Pancreas (tissue), 10 donors: ENCODE data around the gene COPS6. TPM values are rescaled to one million over a fixed set of nuclear protein-coding genes. Genes with fewer than 3 reads are reported as not detected.

Experiments
- ATAC-seq, 4 donors: fragments of 200-7000 bp; cut with Tn5 transposase; one replicate each; pipeline versions ENCODE4 v1.8.0 to v1.9.1; 2020; ENCODE audit warnings: mild to moderate bottlenecking in 4 of 4, moderate library complexity in 4 of 4
- DNase-seq, 6 donors: peaks; one replicate each; pipeline ENCODE4 v3.0.0-alpha.2; 2020
- FAIRE-seq: peaks from 2 replicates; lab custom pipeline; 2012; peaks lifted over from hg19 to GRCh38; lab: Jason Lieb, UNC
- H3K27ac ChIP-seq, 4 donors: fragments of 200-600 bp; sonication (generic); 1 replicate in 3 of 4; 2 replicates in 1 of 4; pipeline versions ENCODE4 v1.5.0 to v1.8.0; 2020
- H3K27me3 ChIP-seq, 4 donors: fragments of 200-600 bp; one replicate each; pipeline ENCODE4 v1.8.0; 2021
- H3K36me3 ChIP-seq, 3 donors: fragments of 200-600 bp; sonication (generic) in 1 of 3; one replicate each; pipeline versions ENCODE4 v1.5.0 to v1.8.0; 2020 to 2021
- H3K4me1 ChIP-seq, 3 donors: fragments of 200-600 bp; one replicate each; pipeline ENCODE4 v1.8.0; 2021
- H3K4me3 ChIP-seq, 4 donors: fragments of 200-600 bp; sonication (generic) in 2 of 4; one replicate each; pipeline versions ENCODE4 v1.5.0 to v1.8.0; 2020 to 2021
- H3K9me3 ChIP-seq, 4 donors: fragments of 200-600 bp; one replicate each; pipeline ENCODE4 v1.8.0; 2021
- WGBS, 2 donors: extraction: QIAGEN DNeasy Blood & Tissue Kit; methylation state at CpG; one replicate each; pipeline ENCODE4 v1.1.7; 2013; 5-methylcytosine and 5-hydroxymethylcytosine counted together
- intact Hi-C, 3 donors: fragments of 100-400 bp; cut with DNase I; formaldehyde crosslinking; loops; one replicate each; pipeline versions ENCODE4 v1.11.1 to v1.14.2; 2022
- polyA plus RNA-seq, 2 donors: library from polyadenylated mRNA; stranded (reverse); fragments of 200-250 nt; gene quantifications; one replicate each; pipeline ENCODE4 v1.2.3, GENCODE V29; 2013
- total RNA-seq, 6 donors: library from RNA; stranded (reverse); fragmentation: NEBNext Ultra II Directional in 4 of 6; extraction: Animal tissue kit (Norgen Biotek cat#: 25700) in 4 of 6; gene quantifications; one replicate each; pipeline versions ENCODE4 v1.2.1 to v1.2.4, GENCODE V29; 2021 to 2023
- TF ChIP-seq, protein P1 (sequence below), 4 donors: fragments of 200-600 bp; sonication (generic) in 3 of 4; IDR thresholded peaks; one replicate each; pipeline versions ENCODE4 v1.5.0 to v1.8.0; 2021; ENCODE audit warnings: antibody characterized with exemption in 4 of 4
- donor health status: healthy with polysubstance abuse.
- donor health status: DM: no; HTN: no; CAD: no; lungs with moderate emphysema.
- donor health status: DM: no; HTN: no; CAD: no.
- donor health status: control.
- donor health status: control.
- donor health status: Bipolar disorder and iron deficiency.
- donor health status: DM: yes; HTN: yes; CAD: no.
- donor health status: DM: no; HTN: no; CAD: no.
- donor health status: DM: no; HTN: no; CAD: no.
- donor health status: DM: yes; HTN: yes; CAD: no.

Gene COPS6
- total and polyA plus RNA-seq, 8 donors: 34.6 to 82.0 (median 40.5) TPM

DNA sequence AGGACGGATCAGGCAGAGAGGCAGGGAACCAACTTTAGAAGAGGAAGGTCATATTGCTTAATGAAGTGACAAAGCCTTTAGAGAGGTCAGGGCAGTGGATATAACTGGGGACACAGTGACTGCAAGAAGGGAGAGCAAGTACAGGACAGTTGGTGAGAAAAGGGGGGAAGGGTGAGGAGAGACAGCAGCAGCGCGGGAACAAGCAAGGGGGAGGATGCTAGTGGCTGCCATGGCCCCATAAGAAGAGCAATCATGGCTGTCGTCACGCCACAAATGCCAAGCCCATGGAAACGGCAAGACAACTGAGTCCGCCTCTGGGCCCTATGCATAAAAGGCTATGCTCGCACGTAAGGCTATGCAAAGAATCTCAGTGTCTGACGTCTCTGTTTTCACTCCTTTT is 16.3 kb upstream of the COPS6 start:
- WGBS, 2 donors: 97 to 98% methylated on average over 10 of the region's 10 CpGs
- no peak overlapping the region for H3K4me3 ChIP-seq
- peaks cover 17 to 76% (median 67%) of the 10 kb centered on the region in 3 donors for H3K36me3 ChIP-seq
- ATAC-seq (no peak), FAIRE-seq (no peak), DNase-seq (no peak)
- no peak overlapping the region for H3K27ac ChIP-seq
- no peaks in the 10 kb centered on the region for H3K4me1 ChIP-seq
- H3K9me3 ChIP-seq: peaks cover 0 to 2% (median 0%) of the 10 kb centered on the region in 4 donors
- intact Hi-C loops: no loop called here
- TF ChIP-seq, protein P1, sequence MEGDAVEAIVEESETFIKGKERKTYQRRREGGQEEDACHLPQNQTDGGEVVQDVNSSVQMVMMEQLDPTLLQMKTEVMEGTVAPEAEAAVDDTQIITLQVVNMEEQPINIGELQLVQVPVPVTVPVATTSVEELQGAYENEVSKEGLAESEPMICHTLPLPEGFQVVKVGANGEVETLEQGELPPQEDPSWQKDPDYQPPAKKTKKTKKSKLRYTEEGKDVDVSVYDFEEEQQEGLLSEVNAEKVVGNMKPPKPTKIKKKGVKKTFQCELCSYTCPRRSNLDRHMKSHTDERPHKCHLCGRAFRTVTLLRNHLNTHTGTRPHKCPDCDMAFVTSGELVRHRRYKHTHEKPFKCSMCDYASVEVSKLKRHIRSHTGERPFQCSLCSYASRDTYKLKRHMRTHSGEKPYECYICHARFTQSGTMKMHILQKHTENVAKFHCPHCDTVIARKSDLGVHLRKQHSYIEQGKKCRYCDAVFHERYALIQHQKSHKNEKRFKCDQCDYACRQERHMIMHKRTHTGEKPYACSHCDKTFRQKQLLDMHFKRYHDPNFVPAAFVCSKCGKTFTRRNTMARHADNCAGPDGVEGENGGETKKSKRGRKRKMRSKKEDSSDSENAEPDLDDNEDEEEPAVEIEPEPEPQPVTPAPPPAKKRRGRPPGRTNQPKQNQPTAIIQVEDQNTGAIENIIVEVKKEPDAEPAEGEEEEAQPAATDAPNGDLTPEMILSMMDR (IDR thresholded peaks at IDR 0.05): no peak
- no peaks in the 10 kb centered on the region for H3K27me3 ChIP-seq

DNA sequence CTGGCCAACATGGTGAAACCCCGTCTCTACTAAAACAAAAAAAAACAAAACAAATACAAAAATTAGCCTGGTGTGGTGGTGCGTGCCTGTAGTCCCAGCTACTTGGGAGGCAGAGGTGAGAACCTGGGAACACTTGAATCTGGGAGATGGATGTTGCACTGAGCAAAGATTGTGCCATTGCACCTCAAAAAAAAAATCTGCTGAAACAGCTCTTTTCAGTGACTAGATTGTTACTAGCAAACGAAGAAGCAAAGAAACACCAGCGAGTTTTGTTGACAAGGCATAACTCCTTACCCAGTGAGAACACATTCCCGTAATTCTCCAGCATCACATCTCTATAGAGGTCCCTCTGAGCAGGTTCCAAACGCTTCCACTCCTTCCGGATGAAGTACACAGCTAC is 13.9 kb upstream of the COPS6 start:
- intact Hi-C loops: no loop called here
- FAIRE-seq (no peak), DNase-seq (no peak), ATAC-seq (no peak)
- Histone ChIP-seq H3K4me1 (peaks cover 0 to 7% (median 3%) of the 10 kb centered on the region in 3 donors), H3K36me3 (peaks cover 17 to 75% (median 65%) of the 10 kb centered on the region in 3 donors), H3K4me3 (no peak overlapping the region), H3K27me3 (no peaks in the 10 kb centered on the region), H3K27ac (no peak overlapping the region), H3K9me3 (peaks cover 0 to 2% (median 0%) of the 10 kb centered on the region in 4 donors)
- TF ChIP-seq, protein P1 (IDR thresholded peaks at IDR 0.05): no peak
- WGBS, 2 donors: 95 to 96% methylated on average over 7 of the region's 7 CpGs

DNA sequence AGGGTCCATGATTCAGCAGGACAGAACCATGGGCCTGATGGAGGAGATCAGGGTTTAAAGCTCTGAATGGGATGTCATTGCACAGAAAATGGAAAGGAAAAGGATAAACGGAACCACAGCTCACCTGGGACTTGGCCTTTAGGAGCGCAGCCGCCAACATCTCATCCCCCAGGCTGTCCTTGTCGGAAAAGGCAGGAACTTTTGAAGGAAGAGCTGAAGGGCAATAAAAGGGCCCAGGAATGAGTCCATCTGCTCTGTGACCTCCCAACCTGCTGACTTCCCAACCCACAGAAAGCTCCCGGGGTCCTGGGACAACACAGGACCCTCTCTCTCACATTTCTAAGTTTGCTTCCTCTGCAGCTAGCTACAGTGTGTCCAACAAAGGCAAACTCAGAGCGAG is 13.4 kb upstream of the COPS6 start:
- no peak for ATAC-seq

DNA sequence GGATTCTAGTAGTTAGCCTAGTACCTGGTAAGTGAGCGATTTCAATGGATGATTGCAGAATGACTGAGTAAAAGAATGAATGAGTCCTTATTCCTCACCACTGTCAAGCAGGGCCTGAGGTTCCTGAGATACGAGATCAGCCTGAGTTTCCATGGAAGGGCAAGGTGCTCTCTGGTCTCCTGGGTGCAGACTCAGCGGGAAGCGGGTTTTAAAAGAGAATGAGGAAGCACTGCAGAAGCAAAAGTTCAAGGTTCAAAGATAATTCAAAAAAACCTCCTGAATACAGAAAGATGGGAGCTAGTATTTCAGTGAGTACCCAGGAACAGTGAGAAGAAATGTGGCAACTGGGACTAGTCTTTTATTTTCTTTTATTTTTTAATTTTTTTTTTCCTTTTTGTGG is 11.6 kb upstream of the COPS6 start:
- TF ChIP-seq, protein P1 (IDR thresholded peaks at IDR 0.05): no peak
- 91 to 92% methylated on average over 4 of the region's 4 CpGs for WGBS, 2 donors
- ATAC-seq (no peak), FAIRE-seq (no peak), DNase-seq (no peak)
- Histone ChIP-seq H3K4me1 (peaks cover 0 to 15% (median 13%) of the 10 kb centered on the region in 3 donors), H3K4me3 (no peak overlapping the region), H3K9me3 (no peaks in the 10 kb centered on the region), H3K27ac (no peak overlapping the region), H3K27me3 (no peaks in the 10 kb centered on the region), H3K36me3 (peaks cover 4 to 51% (median 42%) of the 10 kb centered on the region in 3 donors)
- intact Hi-C loops: no loop called here

More for the DNA sequence above, 13.4 kb upstream of the COPS6 start:
- H3K27me3 ChIP-seq: no peaks in the 10 kb centered on the region
- H3K9me3 ChIP-seq: peaks cover 0 to 2% (median 0%) of the 10 kb centered on the region in 4 donors
- WGBS, 2 donors: 92 to 93% methylated on average over 6 of the region's 6 CpGs
- peaks cover 0 to 13% (median 8%) of the 10 kb centered on the region in 3 donors for H3K4me1 ChIP-seq
- DNase-seq (no peak), FAIRE-seq (no peak)
- intact Hi-C loops: no loop called here
- TF ChIP-seq, protein P1 (IDR thresholded peaks at IDR 0.05): no peak
- H3K4me3 ChIP-seq: no peak overlapping the region
- H3K27ac ChIP-seq: no peak overlapping the region
- H3K36me3 ChIP-seq: peaks cover 17 to 69% (median 60%) of the 10 kb centered on the region in 3 donors

- no peaks in the 10 kb centered on the region for H3K9me3 ChIP-seq
- peaks cover 3 to 32% (median 26%) of the 10 kb centered on the region in 3 donors for H3K36me3 ChIP-seq
- 52 to 63% methylated on average over 7 of the region's 7 CpGs for WGBS, 2 donors
- no peak overlapping the region for H3K4me3 ChIP-seq
- TF ChIP-seq, protein P1 (IDR thresholded peaks at IDR 0.05): no peak
- FAIRE-seq (no peak), ATAC-seq (no peak), DNase-seq (no peak)
- intact Hi-C loops: no loop called here
- no peaks in the 10 kb centered on the region for H3K27me3 ChIP-seq
- H3K4me1 ChIP-seq: peaks cover 0 to 16% (median 15%) of the 10 kb centered on the region in 3 donors
- no peak overlapping the region for H3K27ac ChIP-seq
These were observed 9.7 kb upstream of the COPS6 start for GRCh38 chr7:100079024-100079560.
